GM20000 (cell line): ENCODE measurements around the gene CCDC85B.

Experiments used
- DNase-seq: peaks from one replicate; pipeline ENCODE4 v3.0.0; 2012; ENCODE audit warnings: low spot score
- TF ChIP-seq, protein P1 (sequence below): IDR thresholded peaks from 2 replicates; pipeline ENCODE4 v1.5.1; 2012; ENCODE audit warnings: mild to moderate bottlenecking, control low read depth; ENCODE audit errors: extremely low read depth, missing control alignments

CCDC85B gene

DNA sequence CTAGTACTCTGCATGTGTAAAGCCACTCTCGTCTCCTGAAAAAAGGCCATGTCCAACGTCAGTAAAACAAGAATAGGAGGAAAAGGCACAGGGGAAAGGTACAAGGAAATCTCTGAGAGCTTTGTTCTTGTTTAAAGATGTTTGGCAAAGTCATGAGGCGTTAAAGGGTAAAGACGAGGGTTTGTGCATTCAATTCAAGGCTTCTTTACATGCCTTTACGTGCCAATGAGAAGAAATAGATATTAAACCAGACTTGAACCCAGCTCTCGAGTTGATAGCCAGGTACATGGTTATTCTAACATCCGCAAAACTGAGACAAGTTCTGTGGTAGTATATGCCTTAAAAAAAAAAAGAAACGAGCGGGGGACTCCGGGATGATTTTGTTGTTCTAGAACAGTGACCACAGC is 31.8 kb upstream of the CCDC85B start:
- no peak for DNase-seq
- TF ChIP-seq, protein P1, sequence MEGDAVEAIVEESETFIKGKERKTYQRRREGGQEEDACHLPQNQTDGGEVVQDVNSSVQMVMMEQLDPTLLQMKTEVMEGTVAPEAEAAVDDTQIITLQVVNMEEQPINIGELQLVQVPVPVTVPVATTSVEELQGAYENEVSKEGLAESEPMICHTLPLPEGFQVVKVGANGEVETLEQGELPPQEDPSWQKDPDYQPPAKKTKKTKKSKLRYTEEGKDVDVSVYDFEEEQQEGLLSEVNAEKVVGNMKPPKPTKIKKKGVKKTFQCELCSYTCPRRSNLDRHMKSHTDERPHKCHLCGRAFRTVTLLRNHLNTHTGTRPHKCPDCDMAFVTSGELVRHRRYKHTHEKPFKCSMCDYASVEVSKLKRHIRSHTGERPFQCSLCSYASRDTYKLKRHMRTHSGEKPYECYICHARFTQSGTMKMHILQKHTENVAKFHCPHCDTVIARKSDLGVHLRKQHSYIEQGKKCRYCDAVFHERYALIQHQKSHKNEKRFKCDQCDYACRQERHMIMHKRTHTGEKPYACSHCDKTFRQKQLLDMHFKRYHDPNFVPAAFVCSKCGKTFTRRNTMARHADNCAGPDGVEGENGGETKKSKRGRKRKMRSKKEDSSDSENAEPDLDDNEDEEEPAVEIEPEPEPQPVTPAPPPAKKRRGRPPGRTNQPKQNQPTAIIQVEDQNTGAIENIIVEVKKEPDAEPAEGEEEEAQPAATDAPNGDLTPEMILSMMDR: no peak

DNA sequence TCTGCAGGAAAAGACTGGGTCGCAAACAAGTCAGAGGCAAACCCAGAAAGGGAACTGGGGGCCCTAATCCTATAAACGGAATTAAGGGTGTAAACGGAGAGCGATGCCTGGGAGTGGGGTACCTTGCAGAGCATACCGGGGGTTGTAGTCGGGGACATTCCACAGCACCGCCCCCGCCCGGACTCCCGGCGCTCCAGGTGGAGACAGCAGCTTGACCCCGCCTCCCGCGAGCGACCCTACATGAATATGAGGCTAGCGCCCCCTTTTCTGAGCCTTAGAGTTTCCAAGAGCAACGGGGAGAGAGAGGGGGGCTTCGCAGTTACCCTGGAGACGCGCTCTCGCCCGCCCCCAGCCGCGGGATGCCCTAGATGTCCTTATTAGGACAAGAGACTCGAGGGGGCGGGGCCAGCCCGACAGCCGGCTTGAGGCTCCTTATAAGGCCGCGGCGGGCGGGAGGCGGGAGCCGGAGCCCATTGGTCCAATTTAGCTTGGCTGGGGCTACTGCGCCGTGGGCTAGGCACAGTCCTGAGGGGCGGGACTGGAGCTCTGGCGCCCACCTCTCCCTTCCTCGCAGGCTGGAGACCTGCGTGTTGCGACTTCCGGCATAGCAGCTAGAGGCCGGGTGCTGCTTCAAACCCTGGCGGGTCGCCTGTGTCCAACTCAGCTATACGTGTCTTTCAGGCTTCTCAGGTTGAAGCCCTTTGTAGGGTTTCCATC is 31.2 kb upstream of the CCDC85B start:
- DNase-seq: peak; percentile 96
- TF ChIP-seq, protein P1: no peak

DNA sequence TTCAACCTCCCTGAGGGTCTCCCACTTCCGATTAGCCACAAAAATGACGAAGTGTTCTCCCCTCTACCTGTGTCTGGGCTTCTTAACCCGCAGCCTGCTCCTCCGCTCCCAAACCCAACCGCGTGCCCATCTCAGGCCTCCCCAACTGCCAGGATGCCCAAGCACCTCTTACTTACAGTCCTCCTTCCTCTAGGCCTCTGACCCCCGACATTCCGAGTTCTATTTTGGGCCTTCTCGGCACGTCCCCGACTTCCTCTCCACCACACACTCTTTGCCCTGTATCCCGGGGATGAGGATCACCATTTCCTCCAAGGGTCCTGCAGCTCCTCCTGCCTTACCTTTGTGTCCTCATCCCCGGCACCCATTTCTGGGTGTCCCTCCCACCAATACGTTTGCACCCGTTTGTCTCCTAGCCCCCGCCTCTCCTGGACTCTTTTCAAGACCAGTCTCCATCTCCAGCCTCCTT is 30.6 kb upstream of the CCDC85B start:
- TF ChIP-seq, protein P1: no peak
- no peak for DNase-seq

DNA sequence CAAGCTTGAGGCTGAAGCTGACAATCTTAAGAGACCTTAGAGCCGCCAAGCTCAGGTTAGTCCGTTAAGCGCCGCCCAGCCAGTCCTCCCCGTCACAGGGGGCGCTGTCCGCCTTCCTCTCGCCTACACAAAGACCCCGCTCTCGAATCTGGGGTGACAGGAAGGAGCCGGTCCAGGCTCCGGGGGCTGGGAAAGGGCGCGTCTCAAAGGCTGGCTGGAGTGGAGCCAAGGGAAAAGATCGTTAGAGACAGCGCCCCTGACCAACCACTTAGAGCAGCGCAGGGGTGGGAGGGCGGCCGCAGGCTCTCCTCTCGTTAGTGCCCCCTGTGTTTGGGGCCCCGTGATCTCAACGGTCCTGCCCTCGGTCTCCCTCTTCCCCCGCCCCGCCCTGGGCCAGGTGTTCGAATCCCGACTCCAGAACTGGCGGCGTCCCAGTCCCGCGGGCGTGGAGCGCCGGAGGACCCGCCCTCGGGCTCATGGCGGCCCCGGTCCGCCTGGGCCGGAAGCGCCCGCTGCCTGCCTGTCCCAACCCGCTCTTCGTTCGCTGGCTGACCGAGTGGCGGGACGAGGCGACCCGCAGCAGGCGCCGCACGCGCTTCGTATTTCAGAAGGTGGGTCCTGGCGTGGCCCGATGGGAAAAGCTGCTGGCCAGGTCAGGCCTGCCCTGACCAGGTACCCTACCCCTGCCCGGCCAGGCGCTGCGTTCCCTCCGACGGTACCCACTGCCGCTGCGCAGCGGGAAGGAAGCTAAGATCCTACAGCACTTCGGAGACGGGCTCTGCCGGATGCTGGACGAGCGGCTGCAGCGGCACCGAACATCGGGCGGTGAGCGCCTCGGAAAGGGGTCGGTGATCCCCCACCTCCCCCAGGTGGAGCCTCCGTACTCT is 30.0 kb upstream of the CCDC85B start, which contains the start of gene MUS81:
TSS of gene MUS81 (plus strand) at position 156 of the 887 bp plus-strand sequence. CDS start at position 477, 321 bp downstream.
- TF ChIP-seq, protein P1: peak; percentile 64
- DNase-seq: peak; percentile 95

DNA sequence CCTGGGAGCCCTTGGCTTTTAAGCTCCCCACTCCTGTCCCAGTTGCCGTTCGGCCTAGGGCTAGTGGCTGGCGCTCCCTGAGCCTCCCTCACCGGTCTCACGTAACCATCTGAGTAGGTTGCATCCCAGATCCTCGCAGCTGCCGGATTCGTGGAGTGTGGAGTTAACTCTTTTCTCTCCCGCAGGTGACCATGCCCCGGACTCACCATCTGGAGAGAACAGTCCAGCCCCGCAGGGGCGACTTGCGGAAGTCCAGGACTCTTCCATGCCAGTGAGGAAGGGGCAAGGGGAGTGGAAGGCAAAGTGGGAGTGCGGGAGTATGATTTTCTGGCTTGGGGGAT is 29.3 kb upstream of the CCDC85B start:
- TF ChIP-seq, protein P1: no peak
- no peak for DNase-seq

DNA sequence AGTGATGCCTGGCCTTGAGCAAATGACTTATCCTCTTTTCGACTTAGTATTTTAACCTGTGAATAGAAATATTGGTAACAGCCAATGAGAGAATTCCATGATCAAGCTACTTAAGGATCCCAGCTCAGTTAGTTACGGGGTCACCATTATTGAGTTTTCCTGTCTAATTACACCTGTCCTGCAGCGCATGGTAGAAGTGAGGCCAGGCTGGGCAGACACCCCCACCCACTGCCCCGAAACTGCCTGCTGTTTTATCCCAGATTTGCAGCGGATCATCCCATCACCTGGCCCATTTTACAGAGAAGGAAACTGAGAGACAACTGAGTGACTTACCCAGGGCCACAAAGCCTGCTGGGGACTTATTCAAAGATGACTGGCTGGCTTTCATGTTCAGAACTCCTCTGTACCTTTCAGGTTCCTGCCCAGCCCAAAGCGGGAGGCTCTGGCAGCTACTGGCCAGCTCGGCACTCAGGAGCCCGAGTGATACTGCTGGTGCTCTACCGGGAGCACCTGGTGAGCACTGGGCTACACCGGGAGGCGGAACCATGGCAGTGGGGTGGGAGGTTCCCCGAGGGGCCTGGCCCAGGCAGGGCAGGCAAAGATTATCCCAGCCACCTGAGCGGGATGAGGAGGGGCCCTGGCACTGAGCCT is 28.8 kb upstream of the CCDC85B start:
- DNase-seq: no peak
- TF ChIP-seq, protein P1: no peak
